HG03457 (cell line): ENCODE results near the gene SNRNP40.
A peak's percentile ranks its signal among the peaks of the same experiment; 100 is the strongest.

Experiments used
- ATAC-seq: cut with Tn5 transposase; IDR thresholded peaks from one replicate; pipeline ENCODE4 v1.9.1; 2021; ENCODE audit warnings: moderate number of reproducible peaks; ENCODE audit not compliant: unreplicated experiment

Gene SNRNP40

GRCh38 chr1:31296486-31297276 is at the start of gene SNRNP40, which contains the start of gene ZCCHC17:
TSS of gene SNRNP40 (minus strand) at chr1:31296788. CDS start at chr1:31296751, 37 bp downstream.
TSS of gene ZCCHC17 (plus strand) at chr1:31297032. CDS start at chr1:31310099, 13,067 bp downstream.
- peak; percentile 91 for ATAC-seq

DNA sequence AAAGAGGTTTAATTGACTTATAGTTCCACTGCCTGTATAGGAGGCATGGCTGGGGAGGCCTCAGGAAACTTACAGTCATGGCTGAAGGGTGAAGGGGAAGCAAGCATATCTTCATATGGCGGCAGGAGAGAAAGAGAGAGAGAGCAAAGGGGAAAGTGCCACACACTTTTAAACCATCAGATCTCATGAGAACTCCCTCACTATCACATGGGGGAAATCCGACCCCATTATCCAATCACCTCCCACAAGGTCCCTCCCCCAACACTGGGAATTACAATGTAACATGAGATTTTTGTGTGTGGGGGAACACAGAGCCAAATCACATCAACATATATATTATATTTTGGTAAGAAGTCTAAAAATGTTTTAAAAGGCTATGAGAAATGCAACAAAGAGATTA is 49.0 kb upstream of the SNRNP40 start:
- ATAC-seq = no peak

DNA sequence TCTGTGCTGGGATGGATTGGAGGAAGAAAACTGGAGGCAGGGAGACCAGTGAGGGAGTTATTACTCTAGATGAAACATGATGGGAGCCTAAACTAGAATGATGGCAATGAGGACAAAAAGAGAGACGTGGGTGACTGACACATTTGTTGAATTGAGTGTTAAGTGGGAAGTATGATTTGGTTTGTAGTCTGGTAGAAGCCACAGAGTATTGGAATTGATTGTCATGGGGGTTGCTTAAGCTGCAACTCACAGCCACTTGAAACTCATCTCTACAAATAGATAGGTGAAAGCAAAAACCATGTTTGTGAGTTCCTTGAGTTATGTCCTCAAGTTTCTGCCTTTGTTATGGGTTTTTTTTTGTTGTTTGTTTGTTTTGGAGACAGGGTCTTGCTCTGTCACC is 47.9 kb upstream of the SNRNP40 start:
- ATAC-seq = no peak

GRCh38 chr1:31336687-31337467 is 40.3 kb upstream of the SNRNP40 start:
- no peak for ATAC-seq

- no peak for ATAC-seq
Measured at GRCh38 chr1:31335007-31335406, 38.4 kb upstream of the SNRNP40 start.

- no peak for ATAC-seq
Measured at GRCh38 chr1:31327381-31327780, 30.8 kb upstream of the SNRNP40 start.

- no peak for ATAC-seq
Measured at GRCh38 chr1:31326461-31326860, 29.9 kb upstream of the SNRNP40 start.

GRCh38 chr1:31324992-31325391 is 28.4 kb upstream of the SNRNP40 start:
- no peak for ATAC-seq

- no peak for ATAC-seq
Measured at GRCh38 chr1:31324093-31324492, 27.5 kb upstream of the SNRNP40 start.

DNA sequence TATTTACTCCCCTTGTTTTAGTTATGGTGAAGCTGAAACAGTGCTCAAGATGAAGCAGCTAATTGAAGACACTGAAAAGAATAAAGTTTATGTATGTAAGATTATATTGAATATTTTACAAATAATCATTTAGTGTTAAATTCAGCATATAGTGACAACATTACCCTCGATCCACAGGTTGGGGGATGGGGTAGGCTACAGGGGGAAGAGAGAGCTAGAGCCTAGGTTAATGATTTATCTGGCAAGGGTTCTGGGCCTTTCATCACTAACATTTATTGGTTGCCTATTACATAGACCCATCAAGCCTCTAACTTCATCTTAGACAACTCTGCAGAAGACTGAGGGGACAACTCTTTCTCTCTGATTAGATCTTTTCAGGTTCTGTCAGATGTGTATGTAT is 21.6 kb upstream of the SNRNP40 start:
- no peak for ATAC-seq

- ATAC-seq = no peak
Measured at GRCh38 chr1:31315902-31316301, 19.3 kb upstream of the SNRNP40 start.

GRCh38 chr1:31310198-31310597 is 13.6 kb upstream of the SNRNP40 start:
- ATAC-seq = no peak

DNA sequence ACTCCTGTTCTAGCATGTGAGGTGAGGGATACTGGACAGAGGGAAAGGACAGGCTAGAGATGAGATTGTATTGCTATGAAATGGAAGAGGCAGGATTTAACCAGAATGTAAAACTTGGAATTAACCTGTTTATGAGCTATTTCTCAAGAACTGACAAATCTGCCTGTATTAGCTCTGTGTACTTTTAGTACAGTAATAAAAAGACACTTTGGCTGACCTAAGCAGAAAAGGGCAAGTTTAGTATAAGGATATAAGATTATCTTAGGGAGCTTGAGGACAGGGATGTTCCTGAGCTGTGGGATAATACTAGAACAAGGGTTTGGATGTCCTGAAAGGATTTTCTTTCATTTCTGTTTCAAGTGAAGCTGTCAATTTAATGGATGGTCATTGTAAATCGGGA is 11.4 kb upstream of the SNRNP40 start:
- ATAC-seq = no peak

DNA sequence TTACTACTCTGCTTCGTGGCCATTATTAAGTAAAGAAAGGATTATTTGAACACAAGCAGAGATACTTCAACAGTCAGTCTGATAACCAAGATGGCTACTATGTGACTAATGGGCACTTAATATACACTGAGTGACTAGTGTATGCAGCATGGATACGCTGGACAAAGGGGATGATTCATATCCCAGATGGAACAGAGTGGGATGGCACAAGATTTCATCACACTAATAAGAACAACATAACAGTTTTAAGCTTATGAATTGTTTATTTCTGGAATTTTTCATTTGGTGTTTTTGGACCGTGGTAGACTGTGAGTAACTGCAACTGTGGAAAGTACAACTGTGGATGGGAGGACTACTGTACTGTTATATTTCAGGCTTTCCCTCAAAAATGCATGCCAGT is 9.7 kb upstream of the SNRNP40 start:
- no peak for ATAC-seq

GRCh38 chr1:31302709-31303441 is 6.3 kb upstream of the SNRNP40 start:
- ATAC-seq = no peak

DNA sequence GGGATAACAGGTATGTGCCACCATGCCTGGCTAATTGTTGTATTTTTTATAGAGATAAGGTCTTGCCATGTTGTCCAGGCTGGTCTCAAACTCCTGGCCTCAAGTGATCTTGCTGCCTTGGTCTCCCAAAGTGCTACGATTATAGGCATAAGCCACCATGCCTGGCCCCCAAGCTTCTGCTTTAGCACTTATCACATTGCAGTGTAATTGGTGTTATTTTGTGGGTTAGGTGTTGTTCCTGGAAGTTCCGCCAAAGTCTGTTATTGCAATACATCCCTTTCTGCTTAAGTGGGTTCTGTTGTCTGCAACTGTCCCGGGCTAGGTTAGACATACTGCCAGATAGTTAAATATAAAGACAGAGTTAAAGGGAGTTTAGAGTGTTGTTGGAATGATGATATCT is 3.6 kb upstream of the SNRNP40 start:
- no peak for ATAC-seq

DNA sequence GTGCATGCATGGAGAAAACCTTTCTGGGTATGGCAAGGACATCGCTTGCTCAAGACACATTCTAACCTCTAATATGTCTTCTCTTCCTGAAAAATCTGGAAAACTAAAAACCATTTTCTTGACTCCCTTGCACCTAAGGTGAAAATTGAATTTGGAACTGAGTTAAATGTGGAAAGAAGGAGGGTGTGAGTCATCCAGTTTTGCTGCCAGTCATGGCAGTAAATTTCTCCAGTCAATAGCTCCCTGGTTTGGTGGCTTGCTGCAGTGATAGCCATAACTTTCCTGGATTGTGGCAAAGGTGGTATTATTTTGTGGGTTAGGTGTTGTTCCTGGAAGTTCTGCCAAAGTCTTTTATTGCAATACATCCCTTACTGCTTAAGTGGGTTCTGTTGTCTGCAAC is 2.8 kb upstream of the SNRNP40 start:
- no peak for ATAC-seq

DNA sequence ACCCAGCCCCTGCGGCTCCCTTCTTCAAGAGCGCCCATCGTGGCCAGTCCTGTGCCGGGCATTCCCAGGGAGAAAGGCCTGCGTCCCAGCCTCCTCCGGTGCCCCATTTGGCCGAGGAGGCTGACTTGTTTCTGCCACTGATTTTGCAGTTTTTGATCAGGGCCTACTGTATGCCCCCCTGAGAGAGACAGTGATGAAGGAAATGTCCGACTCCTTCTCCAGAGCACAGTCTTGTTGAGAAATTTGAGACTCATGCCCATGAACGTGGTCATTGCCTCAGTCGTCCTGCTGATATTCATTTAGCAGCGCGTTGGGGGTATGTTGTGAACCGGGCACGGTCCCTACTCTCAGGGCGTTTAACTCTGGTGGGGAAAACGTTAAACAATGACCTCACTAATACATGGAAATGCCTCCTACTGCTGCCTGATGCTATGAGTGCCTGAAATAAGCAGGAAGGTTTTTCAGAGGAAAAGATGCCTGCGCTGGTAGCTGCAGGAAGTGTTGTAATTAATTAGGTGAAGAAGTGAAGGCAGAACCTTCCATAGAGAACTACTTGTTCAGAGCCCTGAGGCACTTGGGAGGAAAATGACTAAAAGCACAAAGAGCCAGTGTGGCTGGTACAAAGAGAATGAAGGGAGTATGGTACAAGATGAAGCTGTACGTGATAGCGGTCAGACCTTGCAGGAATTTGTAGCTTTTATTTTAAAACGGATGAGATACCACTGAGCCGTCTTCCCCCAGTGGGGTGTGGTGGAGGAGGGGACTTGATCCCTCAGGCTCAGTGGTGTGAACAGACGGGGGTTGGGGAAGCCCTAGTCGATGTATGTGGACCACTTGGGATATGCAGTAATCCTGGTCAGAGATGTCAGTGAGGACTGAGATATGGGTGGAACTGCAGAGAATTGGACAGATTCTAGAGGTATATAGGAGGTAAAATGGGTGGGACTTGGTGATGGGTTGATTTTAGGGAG is 974 bp upstream of the SNRNP40 start:
- ATAC-seq = peak; percentile 10

DNA sequence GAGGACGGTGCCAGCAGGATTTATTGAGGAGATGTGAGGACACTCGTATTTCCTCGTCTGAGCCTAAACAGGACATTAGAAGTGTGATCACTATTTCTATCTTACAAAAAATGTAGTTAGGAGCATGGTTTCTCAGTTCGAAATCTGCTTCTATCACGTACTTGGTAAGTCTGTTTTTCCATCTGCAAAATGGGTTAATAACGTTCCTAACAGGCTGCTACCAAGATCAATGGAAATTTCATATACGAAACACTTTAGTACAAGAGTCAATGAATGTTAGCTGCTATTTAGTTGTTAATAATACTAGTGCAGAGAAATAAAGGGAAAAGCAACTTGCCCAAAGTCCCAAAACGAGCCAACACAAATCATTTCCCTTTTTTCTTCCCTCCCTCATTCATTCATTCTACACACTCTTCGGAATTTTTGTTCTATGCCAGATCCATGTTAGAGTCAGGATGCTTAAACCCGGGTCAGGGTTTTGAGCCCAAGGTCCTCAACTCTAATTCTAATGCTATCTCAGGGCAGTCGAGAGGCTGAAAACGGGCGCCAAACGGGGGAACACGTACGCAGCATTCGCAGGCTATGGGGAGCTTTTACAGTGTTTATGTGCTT is 608 bp downstream of the SNRNP40 start:
- no peak for ATAC-seq

- ATAC-seq = no peak
Measured at GRCh38 chr1:31289021-31289420, 7.6 kb downstream of the SNRNP40 start.
